Left renal cortex interstitium (tissue), 4 donors: ENCODE data around the gene MPZL1. TPM values are rescaled to one million over a fixed set of nuclear protein-coding genes. Genes with fewer than 3 reads are reported as not detected.

Experiments
- DNase-seq, 4 donors: peaks; one replicate each; pipeline ENCODE4 v3.0.0-alpha.2; 2013; ENCODE audit warnings: low read depth in 4 of 4, low spot score in 2 of 4, missing footprints in 1 of 4
- polyA plus RNA-seq, 4 donors: library from polyadenylated mRNA; unstranded; fragments of 120-200 nt; gene quantifications; one replicate each; pipeline ENCODE4 v1.2.1, GENCODE V29; 2013; ENCODE audit not compliant: insufficient read length in 4 of 4

Gene MPZL1
- polyA plus RNA-seq, result 100 to 1,000 TPM; 113 to 126 (median 116) TPM

GRCh38 chr1:167721617-167722151, at the start of gene MPZL1:
TSS of gene MPZL1 (plus strand) at chr1:167721982. CDS start at chr1:167722152, 170 bp downstream.
- peak in 3 of 4 donors; percentile 86 to 94 (median 93) for DNase-seq

- no peak for DNase-seq
Observed at GRCh38 chr1:167672831-167673230, 49.0 kb upstream of the MPZL1 start.

GRCh38 chr1:167673265-167673664, 48.5 kb upstream of the MPZL1 start:
- no peak for DNase-seq

GRCh38 chr1:167674156-167674555, 47.6 kb upstream of the MPZL1 start:
- DNase-seq, result no peak

GRCh38 chr1:167675440-167675839, 46.3 kb upstream of the MPZL1 start:
- DNase-seq, result no peak

- no peak for DNase-seq
Observed at GRCh38 chr1:167676205-167676915, 45.4 kb upstream of the MPZL1 start.

- DNase-seq, result no peak
Observed at GRCh38 chr1:167676916-167677848, 44.6 kb upstream of the MPZL1 start.

GRCh38 chr1:167678422-167678821, 43.4 kb upstream of the MPZL1 start:
- no peak for DNase-seq

GRCh38 chr1:167678838-167679237, 42.9 kb upstream of the MPZL1 start:
- no peak for DNase-seq

- DNase-seq, result no peak
Observed at GRCh38 chr1:167679714-167680113, 42.1 kb upstream of the MPZL1 start.

- DNase-seq, result no peak
Observed at GRCh38 chr1:167681024-167681423, 40.8 kb upstream of the MPZL1 start.

- DNase-seq, result no peak
Observed at GRCh38 chr1:167681451-167682098, 40.2 kb upstream of the MPZL1 start.

GRCh38 chr1:167683226-167683625, 38.6 kb upstream of the MPZL1 start:
- no peak for DNase-seq

GRCh38 chr1:167683641-167684502, 37.9 kb upstream of the MPZL1 start:
- DNase-seq, result no peak

GRCh38 chr1:167685844-167686243, 35.9 kb upstream of the MPZL1 start:
- DNase-seq, result no peak

- peak; percentile 63 to 84 (median 70) for DNase-seq
Observed at GRCh38 chr1:167687919-167688519, 33.8 kb upstream of the MPZL1 start.

- DNase-seq, result no peak
Observed at GRCh38 chr1:167689567-167689920, 32.2 kb upstream of the MPZL1 start.

GRCh38 chr1:167690053-167690452, 31.7 kb upstream of the MPZL1 start:
- no peak for DNase-seq

GRCh38 chr1:167693425-167694045, 28.2 kb upstream of the MPZL1 start:
- no peak for DNase-seq
